Superior temporal gyrus (tissue), 1 donor: ENCODE measurements around the gene SIRT2.
"Not testable (repeated sequence)": the region's sequence is repeated elsewhere in the genome, so short reads cannot be mapped to it uniquely, and the experiment has no call there.

Experiments used
- DNase-seq: peaks from one replicate; pipeline ENCODE4 v3.0.0-alpha.2; 2016; ENCODE audit errors: extremely low spot score

SIRT2 gene

GRCh38 chr19:38898788-38899446 is 501 bp downstream of the SIRT2 start:
- no peak for DNase-seq

- DNase-seq, result no peak
These were observed 4.5 kb downstream of the SIRT2 start for GRCh38 chr19:38894968-38895367.

DNA sequence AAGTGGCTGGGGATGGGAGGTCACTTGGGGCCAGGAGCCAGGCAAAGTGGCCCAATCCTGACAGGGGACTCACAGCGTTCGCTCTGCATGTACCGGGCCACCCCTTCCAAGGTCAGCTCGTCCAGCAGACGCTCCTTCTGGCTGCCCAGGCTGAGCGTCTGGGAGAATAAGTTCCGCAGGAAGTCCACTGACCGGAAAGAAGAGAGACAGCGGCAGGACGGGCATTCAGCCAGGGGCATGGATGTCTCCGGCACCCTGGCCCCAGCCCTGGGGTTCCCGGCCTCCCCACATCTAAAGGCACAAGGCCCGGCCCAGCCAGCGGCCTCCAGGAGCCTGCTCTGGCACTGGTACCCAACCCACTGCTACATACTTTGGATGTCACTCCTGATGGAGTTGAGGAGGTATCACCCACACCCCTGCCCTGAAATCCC is 6.1 kb downstream of the SIRT2 start:
- DNase-seq, result no peak

DNA sequence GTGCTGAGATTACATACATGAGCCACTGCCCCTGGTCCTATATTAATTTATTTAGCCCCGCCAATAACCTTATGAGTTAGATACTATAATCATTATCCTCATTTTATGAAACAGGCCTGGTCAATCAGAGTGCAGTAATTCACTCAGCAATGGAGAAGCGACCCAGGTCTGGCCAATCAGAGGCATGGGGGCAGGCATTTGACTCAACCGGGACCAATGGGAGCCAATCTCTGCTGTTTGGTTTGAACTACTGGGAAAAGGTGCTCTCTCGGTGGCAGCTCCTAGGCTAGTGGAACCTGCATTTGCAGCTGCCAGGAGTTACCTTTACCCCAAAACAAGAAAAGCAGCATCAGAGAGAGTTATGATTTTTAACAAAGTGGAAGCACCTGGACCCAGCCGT is 6.6 kb downstream of the SIRT2 start:
- no peak for DNase-seq

DNA sequence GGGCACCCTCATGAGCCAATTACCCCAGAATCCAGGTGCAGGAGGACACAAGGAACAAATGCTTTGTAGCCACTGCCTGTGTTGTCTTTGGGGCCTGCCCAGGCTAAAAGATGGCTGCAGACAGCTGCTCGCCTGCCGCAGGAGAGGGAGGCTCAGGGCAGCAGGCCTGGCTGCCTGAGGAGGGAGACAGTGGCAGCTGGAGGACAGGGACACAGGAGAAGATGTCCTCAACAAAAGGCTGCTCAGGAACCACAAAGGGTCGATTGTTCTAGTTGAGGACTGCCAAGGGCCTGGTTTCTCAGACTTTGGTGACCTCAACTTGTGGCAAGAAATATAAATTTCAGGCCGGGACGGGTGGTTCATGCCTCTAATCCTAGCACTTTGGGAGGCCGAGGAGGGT is 7.6 kb downstream of the SIRT2 start:
- peak; percentile 76 for DNase-seq

DNA sequence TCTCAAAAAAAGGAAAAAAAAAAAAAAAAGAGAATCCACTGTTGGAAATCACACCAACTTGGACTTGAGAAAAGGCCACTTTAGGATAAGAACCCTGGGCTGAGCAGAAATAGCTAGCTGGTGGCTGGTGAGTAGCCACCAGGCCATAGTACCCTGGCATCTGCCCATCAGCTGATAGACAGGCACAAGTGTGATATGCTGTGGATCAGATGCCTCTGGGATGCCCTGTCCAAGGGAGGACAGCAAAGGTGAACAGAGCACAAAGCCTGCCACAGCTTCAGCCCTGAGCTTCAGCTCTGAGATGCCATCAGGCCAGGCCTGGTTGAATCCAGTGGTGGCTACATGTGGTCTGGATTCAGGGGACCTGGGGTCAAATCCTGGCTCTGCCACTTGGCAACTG is 8.7 kb downstream of the SIRT2 start:
- DNase-seq, result no peak

DNA sequence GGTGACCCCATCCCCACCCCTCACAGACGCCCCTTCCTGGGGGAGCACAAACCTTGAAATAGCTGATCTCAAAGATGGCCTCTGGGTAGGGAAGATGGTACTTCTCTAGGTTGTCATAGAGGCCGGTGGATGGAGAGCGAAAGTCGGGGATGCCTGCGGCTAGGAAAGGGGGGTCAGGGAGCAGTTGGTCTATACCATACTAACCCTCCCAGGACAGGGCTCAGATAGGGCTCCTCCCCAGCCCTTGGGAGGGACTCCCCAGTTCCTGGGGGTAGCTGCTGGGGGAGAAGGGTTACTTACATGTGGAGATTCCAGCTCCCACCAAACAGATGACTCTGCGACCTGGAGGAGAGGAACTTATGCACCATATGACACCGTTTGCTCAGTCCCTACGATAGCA is 9.6 kb downstream of the SIRT2 start:
- no peak for DNase-seq

DNA sequence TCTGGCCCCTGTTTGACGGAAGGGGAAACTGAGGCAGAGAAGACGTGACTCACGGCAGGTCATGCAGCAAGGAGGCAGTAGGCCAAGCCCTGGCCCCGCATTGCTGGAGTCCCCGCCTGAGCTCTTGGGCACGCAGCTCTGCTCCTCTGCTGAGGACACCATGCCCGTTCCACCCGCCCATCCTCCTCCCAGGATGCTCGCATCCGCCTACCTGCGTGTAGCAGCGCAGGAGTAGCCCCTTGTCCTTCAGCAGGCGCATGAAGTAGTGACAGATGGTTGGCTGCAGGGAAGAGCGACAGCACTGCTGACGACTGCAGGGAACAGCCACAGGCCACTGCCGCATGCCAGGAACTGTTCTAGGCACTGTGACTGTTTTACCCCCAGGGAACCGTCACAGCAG is 10.5 kb downstream of the SIRT2 start:
- no peak for DNase-seq

GRCh38 chr19:38884691-38885090 is 14.7 kb downstream of the SIRT2 start:
- not testable (repeated sequence) for DNase-seq

DNA sequence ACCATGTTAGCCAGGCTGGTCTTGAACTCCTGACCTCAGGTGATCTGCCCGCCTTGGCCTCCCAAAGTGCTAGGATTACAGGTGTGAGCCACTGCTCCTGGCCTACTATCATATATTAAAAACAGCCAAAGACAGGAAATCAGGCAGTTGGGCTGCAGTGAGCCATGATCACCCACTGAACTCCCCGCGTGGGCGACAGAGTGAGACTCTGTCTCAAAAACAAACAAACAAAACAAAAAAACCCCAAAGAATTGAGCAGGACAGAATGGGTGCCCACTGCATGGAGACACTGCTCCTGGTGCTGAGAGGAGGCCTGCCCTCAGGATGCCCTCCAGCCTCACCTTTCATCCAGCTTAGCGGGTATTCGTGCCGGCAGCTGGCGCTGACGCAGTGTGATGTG is 16.1 kb downstream of the SIRT2 start:
- DNase-seq, result no peak

- DNase-seq, result no peak
These were observed 18.4 kb downstream of the SIRT2 start for GRCh38 chr19:38880882-38881609.

DNA sequence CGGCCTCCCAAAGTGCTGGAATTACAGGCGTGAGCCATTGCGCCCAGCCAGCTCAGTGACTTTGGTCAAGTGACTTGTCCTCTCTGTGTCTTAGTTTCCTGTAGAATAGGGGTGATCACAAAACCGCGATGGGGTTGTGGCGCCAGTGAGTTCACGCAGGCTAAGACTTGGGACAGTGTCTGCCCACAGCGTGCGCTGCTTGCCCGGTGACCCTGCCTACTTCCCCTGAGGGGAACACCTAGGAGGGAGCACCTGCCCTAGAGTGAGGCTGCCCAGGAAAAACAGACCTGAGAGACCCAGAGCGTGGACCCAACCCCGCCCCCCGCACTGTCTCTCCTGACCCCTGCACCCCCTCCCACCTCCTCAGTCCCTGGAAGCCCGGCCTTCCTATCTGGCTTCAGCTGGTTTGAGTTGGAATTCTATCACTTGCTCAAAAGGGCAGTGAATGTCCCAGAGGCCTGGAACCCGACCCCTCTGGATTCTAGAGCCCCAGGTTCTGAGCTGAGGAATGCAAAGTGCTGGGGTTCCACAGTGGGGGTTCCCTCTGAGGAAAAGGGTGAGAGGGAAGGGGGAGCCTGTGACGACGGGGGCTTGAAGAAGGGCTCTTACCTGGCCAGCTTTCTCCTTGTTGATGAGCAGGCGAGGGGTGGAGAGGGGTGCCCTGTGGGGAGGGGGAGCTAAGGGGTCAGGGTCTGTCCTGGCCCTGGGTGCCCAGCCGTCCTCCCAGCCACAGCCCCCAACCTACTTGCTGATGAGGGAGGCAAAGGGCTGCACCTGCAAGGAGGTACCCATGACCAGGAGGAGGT is 19.1 kb downstream of the SIRT2 start:
- no peak for DNase-seq

DNA sequence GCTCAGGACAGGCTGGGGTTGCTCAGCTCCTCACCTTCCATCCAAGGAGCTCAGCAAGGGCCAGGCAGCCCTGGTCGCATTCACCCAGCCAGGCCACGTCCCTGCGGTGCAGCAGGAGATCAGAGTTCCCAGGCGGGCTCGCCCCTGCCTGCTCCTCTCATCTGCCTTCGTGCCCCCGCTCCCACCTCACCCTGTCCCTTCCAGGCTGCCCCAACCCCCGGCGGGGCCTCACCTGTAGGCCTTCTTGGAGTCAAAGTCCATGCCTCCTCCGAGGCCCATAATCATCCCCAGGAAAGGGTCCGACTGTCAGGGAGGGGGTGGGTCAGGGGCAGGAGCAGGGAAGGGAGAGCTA is 20.0 kb downstream of the SIRT2 start:
- no peak for DNase-seq

DNA sequence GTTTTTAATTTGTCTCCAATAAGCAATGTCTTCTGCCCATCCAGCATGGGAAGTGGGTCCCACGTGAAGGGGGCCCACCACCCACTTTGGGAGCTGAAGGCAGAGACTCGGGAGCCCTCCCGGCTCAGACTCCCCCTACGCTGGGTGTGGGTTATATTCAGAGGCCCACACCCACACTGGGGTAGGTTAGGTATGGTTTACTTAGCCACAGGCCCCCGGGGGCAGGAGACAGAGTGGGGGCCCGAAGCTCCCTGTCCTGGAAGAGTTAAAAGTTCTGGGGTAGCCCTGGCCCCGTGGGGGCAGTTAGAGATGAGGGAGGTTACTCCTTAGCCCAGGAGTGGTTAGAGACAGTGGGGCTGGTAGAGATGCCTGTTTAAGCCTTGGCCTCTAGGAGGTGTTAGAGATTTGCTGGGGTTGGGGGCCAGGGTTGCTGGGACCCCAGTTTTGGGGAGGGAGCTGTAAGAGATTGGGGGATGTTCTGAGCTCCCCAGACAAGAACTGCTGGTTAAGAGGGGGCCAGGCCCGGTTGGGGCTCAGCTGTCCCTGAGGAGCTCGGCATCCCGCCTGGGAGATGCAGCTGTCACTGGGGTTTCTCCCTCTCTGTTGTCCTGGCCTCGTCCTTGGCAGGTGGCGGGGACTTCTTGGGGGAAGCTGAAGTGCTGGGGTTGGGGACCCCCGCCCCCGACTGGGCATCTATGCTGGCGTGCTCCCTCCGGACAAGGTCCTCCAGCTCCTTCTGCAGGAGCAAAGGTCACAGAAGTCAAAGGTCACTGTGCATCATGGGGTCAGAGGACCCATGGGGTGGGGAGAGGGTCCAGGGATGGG is 20.6 kb downstream of the SIRT2 start:
- DNase-seq, result no peak

DNA sequence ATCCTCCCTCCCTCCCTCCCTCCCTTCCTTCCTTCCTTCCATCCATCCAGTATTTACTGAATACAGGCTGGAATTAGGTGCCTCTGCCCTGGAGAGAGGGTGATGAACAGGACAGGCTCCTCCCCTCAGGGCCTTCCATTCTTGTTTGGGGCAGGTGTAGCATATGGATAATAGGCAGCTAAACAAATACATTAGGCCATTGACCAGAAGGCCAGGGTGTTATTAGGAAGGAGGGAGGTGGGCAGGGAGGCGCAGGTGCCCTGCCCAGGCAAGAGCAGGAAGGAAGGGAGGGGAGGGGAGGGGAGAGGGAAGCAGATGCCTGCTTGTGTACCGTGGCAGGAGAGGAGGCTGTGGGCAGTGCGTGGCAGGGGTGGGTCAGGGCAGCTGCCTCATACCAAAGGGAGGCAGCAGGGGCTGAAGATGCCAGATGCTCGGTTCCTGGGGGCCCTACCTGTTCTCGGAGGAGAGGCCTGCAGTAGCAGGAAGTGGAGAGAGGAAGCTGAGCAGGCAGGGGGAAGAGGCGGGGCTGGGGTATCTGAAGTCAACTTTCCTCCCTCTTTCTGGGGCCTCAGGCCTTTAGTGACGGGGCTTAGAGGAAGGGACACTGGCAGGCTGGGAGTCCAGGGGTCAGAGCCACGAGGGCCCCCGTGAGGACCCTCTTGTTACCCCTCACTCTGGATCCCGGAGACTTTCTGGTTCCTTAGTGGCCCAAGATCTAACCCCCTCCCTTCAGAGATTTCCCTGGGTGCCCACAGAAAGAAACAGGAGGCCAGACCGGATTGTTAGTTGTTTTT is 21.4 kb downstream of the SIRT2 start, which contains the start of gene RINL:
TSS of gene RINL (minus strand) at position 495 of the 794 bp plus-strand sequence. CDS start 1,533 bp downstream, outside the sequence.
- no peak for DNase-seq

GRCh38 chr19:38875656-38876395 is 23.6 kb downstream of the SIRT2 start:
- no peak for DNase-seq

DNA sequence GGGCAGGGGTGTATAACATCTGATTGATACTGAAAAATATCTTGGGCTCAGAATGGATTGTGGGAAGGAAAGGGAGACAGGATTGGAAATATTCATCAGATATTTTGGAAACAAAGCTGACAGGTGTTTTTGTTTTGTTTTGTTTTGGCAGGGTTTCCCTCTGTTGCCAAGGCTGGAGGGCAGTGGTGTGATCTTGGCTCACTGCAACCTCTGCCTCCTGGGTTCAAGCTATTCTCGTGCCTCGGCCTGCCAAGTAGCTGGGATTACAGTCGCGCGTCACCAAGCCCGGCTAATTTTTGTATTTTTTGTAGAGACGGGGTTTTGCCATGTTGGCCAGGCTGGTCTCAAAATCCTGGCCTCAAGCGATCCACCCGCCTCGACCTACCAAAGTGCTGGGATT is 26.0 kb downstream of the SIRT2 start:
- DNase-seq, result not testable (repeated sequence)

GRCh38 chr19:38870612-38871011 is 28.8 kb downstream of the SIRT2 start:
- DNase-seq, result no peak

DNA sequence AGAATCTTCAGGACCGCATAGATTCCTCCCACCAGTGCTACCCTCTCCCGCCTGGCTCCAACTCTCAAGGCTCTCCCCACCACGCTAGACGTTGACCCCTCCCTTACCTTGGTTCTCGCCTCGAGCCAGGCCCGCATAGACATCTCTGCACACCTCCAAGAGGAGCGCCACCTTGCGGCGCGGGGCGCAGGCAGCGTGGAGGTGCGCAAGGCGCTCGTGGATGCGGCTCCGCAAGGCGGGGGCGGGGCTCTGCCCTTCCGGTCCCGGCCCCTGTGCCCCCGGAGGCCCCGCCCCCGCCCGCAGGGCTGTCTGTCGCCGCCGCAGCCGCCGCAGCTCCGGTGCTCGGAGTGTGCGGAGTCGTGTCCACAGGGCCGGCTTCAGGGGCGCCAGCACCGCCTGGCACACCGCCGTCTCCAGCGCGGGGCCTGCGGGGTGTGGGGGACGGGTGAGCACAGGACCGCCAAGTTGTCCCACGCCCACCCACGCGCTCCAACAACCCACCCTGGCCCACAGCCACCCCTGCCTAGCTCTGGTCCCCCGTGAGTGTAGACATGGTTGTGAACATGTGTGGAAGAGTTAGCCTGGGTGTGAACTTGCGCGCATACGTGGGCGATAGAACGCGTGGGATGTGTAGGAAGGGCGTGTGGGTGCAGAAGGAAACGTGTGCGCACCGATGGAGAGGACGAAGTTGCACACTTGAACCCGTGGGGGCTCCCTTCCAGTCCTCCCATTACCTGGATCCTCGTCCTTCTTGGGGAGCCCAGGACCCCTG is 29.4 kb downstream of the SIRT2 start:
- DNase-seq, result peak; percentile 58
